GM23248 (cell line): ENCODE results near the gene ALPL. TPM values are rescaled to one million over a fixed set of nuclear protein-coding genes. Genes with fewer than 3 reads are reported as not detected.
A peak's percentile ranks its signal among the peaks of the same experiment; 100 is the strongest.

Source experiments
- DNase-seq: peaks from one replicate; pipeline ENCODE4 v3.0.0-alpha.2; 2015
- H2AFZ ChIP-seq: fragments of 200-600 bp; sonication (generic); 2 replicates; pipeline ENCODE4 v1.6.1; 2016; ENCODE audit warnings: antibody characterized with exemption
- H3F3A ChIP-seq: fragments of 200-600 bp; sonication (generic); 2 replicates; pipeline ENCODE4 v1.6.1; 2016; ENCODE audit warnings: mild to moderate bottlenecking, antibody characterized with exemption, mixed run types; ENCODE audit not compliant: insufficient read depth
- H3K27ac ChIP-seq: fragments of 200-600 bp; sonication (generic); 2 replicates; pipeline ENCODE4 v1.5.1; 2016; ENCODE audit warnings: mild to moderate bottlenecking
- H3K27me3 ChIP-seq: fragments of 200-600 bp; sonication (generic); replicated peaks from 2 replicates; pipeline ENCODE4 v1.6.1; 2016; ENCODE audit warnings: mild to moderate bottlenecking; ENCODE audit not compliant: insufficient read depth
- H3K36me3 ChIP-seq: fragments of 200-600 bp; sonication (generic); 2 replicates; pipeline ENCODE4 v1.6.1; 2016; ENCODE audit warnings: low read depth, mild to moderate bottlenecking
- H3K4me1 ChIP-seq: fragments of 200-600 bp; sonication (generic); 2 replicates; pipeline ENCODE4 v1.6.1; 2016; ENCODE audit warnings: mild to moderate bottlenecking; ENCODE audit not compliant: insufficient read depth
- H3K4me2 ChIP-seq: fragments of 200-600 bp; sonication (generic); one replicate; pipeline ENCODE4 v1.6.1; 2016; ENCODE audit warnings: mild to moderate bottlenecking; ENCODE audit not compliant: unreplicated experiment
- H3K4me3 ChIP-seq: fragments of 200-600 bp; sonication (generic); 2 replicates; pipeline ENCODE4 v1.5.1; 2016; ENCODE audit warnings: mild to moderate bottlenecking
- H3K79me2 ChIP-seq: fragments of 200-600 bp; sonication (generic); 2 replicates; pipeline ENCODE4 v1.6.1; 2016; ENCODE audit warnings: mild to moderate bottlenecking; ENCODE audit not compliant: insufficient read depth
- H3K9ac ChIP-seq: fragments of 200-600 bp; sonication (generic); 2 replicates; pipeline ENCODE4 v1.6.1; 2016; ENCODE audit warnings: mild to moderate bottlenecking
- H3K9me2 ChIP-seq: fragments of 200-600 bp; sonication (generic); 2 replicates; pipeline ENCODE4 v1.6.1; 2016; ENCODE audit warnings: mixed run types, mild to moderate bottlenecking, moderate library complexity; ENCODE audit not compliant: insufficient read depth
- H3K9me3 ChIP-seq: fragments of 200-600 bp; sonication (generic); one replicate; pipeline ENCODE4 v1.6.1; 2017; ENCODE audit warnings: low read depth
- H4K20me1 ChIP-seq: fragments of 200-600 bp; sonication (generic); 2 replicates; pipeline ENCODE4 v1.6.0; 2016; ENCODE audit not compliant: insufficient read depth
- EZH2 ChIP-seq: fragments of 200-600 bp; sonication (generic); IDR thresholded peaks from 2 replicates; pipeline ENCODE4 v1.6.1; 2018; ENCODE audit warnings: antibody characterized with exemption, mild to moderate bottlenecking; ENCODE audit not compliant: insufficient read depth, poor library complexity, severe bottlenecking
- EZH2phosphoT487 ChIP-seq: fragments of 200-600 bp; sonication (generic); IDR thresholded peaks from 2 replicates; pipeline ENCODE4 v1.6.1; 2018; ENCODE audit warnings: antibody characterized with exemption, moderate library complexity, mild to moderate bottlenecking, low read depth; ENCODE audit not compliant: insufficient read depth
- WGBS, 2 experiments: methylation state at CpG; one replicate each; pipeline ENCODE4 v1.1.6; 2015 to 2017; ENCODE audit warnings: low lambda C conversion rate in 2 of 2, low coverage in 1 of 2; ENCODE audit errors: missing lambda C conversion rate in 2 of 2; 5-methylcytosine and 5-hydroxymethylcytosine counted together
- in situ Hi-C: fragments of 300-500 bp; cut with MboI; formaldehyde crosslinking; loops from 2 replicates; pipeline ENCODE4 v1.15.0; 2020
- polyA plus RNA-seq: library from polyadenylated mRNA; unstranded; fragments of >200 nt; fragmentation: Nextera tagmentation; extraction: Ambion mirVana; gene quantifications from 2 replicates; pipeline ENCODE4 v1.2.1, GENCODE V29; 2016
- total RNA-seq: library from RNA; depleted of rRNA; stranded (reverse); fragments of >200 nt; shearing (Covaris generic); gene quantifications from 2 replicates; pipeline ENCODE4 v1.2.3, GENCODE V29; 2014

ALPL gene
- total and polyA plus RNA-seq, 2 experiments from 2014 or later: 0.95 TPM; not detected in 1

- no peak for DNase-seq
- no peak overlapping the region for H3K4me3 ChIP-seq
- in situ Hi-C loops: no loop called here
- 0 out of 2 replicates have a peak, but pooled peaks cover 5% of the 10 kb centered on the region for H3K27me3 ChIP-seq
- H4K20me1 ChIP-seq: no peaks in the 10 kb centered on the region
- H3K4me2 ChIP-seq: no peak overlapping the region
- H3K27ac ChIP-seq: no peak overlapping the region
- peaks cover 8% of the 10 kb centered on the region; the same call in 1 of the 2 replicates for H3K4me1 ChIP-seq
- H3K79me2 ChIP-seq: no peaks in the 10 kb centered on the region
- no peaks in the 10 kb centered on the region for H3K9me2 ChIP-seq
- no peak overlapping the region for H2AFZ ChIP-seq
- no peak for TF ChIP-seq EZH2
- no peaks in the 10 kb centered on the region for H3F3A ChIP-seq
- H3K36me3 ChIP-seq: no peaks in the 10 kb centered on the region
- WGBS, 2 experiments: 85% methylated on average over 9 of the region's 9 CpGs
- no peak overlapping the region for H3K9ac ChIP-seq
- no peaks in the 10 kb centered on the region for H3K9me3 ChIP-seq
Observed at GRCh38 chr1:21585037-21585436, 75.8 kb downstream of the ALPL start.

- Histone ChIP-seq H3K27ac (no peak overlapping the region), H3K9ac (0 out of 2 replicates have a peak overlapping the region, but pooled peaks have one; percentile 3), H3K79me2 (no peaks in the 10 kb centered on the region), H3K27me3 (peaks cover 16% of the 10 kb centered on the region), H3K9me2 (no peaks in the 10 kb centered on the region), H3K9me3 (no peaks in the 10 kb centered on the region), H4K20me1 (no peaks in the 10 kb centered on the region), H2AFZ (0 out of 2 replicates have a peak overlapping the region, but pooled peaks have one; percentile 11), H3K4me1 (peaks cover 8% of the 10 kb centered on the region; the same call in 1 of the 2 replicates), H3K4me2 (peak overlapping the region; percentile 12), H3F3A (no peaks in the 10 kb centered on the region), H3K4me3 (no peak overlapping the region), H3K36me3 (no peaks in the 10 kb centered on the region)
- 43 to 47% methylated on average over 12 of the region's 12 CpGs for WGBS, 2 experiments
- in situ Hi-C loops: no loop called here
- no peak for TF ChIP-seq EZH2
- TF ChIP-seq EZH2phosphoT487: no peak
- DNase-seq: no peak
Observed at GRCh38 chr1:21586222-21586621, 77.0 kb downstream of the ALPL start.

GRCh38 chr1:21586846-21587601 lies 77.8 kb downstream of the ALPL start:
- Histone ChIP-seq H3K4me3 (no peak overlapping the region), H3K4me1 (peaks cover 8% of the 10 kb centered on the region; the same call in 1 of the 2 replicates), H3K9me3 (no peaks in the 10 kb centered on the region), H3K4me2 (peak overlapping the region; percentile 12), H4K20me1 (no peaks in the 10 kb centered on the region), H3K36me3 (no peaks in the 10 kb centered on the region), H2AFZ (0 out of 2 replicates have a peak overlapping the region, but pooled peaks have one; percentile 11), H3F3A (no peaks in the 10 kb centered on the region), H3K9ac (0 out of 2 replicates have a peak overlapping the region, but pooled peaks have one; percentile 3), H3K9me2 (no peaks in the 10 kb centered on the region), H3K27me3 (peaks cover 16% of the 10 kb centered on the region), H3K27ac (no peak overlapping the region), H3K79me2 (no peaks in the 10 kb centered on the region)
- in situ Hi-C loops: no loop called here
- peak; percentile 95 for DNase-seq
- TF ChIP-seq EZH2 (no peak), EZH2phosphoT487 (no peak)
- 17 to 19% methylated on average over 20 to 24 of the region's 24 CpGs for WGBS, 2 experiments

- no peaks in the 10 kb centered on the region for H3K36me3 ChIP-seq
- H3K27me3 ChIP-seq: peaks cover 16% of the 10 kb centered on the region
- no peaks in the 10 kb centered on the region for H3K9me3 ChIP-seq
- H3K9ac ChIP-seq: no peak overlapping the region
- H3K9me2 ChIP-seq: no peaks in the 10 kb centered on the region
- no peak overlapping the region for H3K27ac ChIP-seq
- 87 to 90% methylated on average over 5 of the region's 5 CpGs for WGBS, 2 experiments
- no peaks in the 10 kb centered on the region for H4K20me1 ChIP-seq
- H3K4me2 ChIP-seq: no peak overlapping the region
- no peak overlapping the region for H2AFZ ChIP-seq
- TF ChIP-seq EZH2phosphoT487: no peak
- no peak for TF ChIP-seq EZH2
- H3K4me1 ChIP-seq: peaks cover 8% of the 10 kb centered on the region; the same call in 1 of the 2 replicates
- no peaks in the 10 kb centered on the region for H3K79me2 ChIP-seq
- no peak overlapping the region for H3K4me3 ChIP-seq
- no peak for DNase-seq
- no peaks in the 10 kb centered on the region for H3F3A ChIP-seq
- in situ Hi-C loops: no loop called here
Observed at GRCh38 chr1:21587602-21587953, 78.4 kb downstream of the ALPL start.
